Measurements from ENCODE around the gene NSUN2. TPM values are rescaled to one million over a fixed set of nuclear protein-coding genes. Genes with fewer than 3 reads are reported as not detected.

The NSUN2 gene
- total RNA-seq, 1 donor from 2014 or later, result 93.3 TPM

DNA sequence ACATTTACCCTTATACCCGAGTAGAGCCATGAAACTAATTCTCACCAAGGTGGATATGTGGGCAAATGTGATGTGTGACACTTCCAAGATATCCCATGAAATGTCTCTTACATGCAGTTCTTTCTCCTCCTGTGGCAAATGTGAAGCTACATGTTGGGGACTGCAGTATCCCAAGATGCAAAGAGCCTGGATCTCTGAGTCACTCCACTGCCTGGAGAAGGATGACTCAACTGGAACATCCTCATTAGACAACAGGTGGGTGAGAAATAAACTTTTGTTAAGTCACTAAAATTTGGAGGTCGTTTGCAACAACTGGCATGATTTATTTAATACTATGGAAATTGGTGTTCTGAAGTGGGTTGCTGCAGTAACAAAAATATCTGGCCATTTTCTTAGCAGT, 43.9 kb upstream of the NSUN2 start:
- intact Hi-C loops (cut with micrococcal nuclease), result no loop called here
- H3K4me3 Mint-ChIP-seq, result no peak overlapping the region
- POLR2A ChIA-PET, result no interaction called here
- no peaks in the 10 kb centered on the region for H3K9me3 Mint-ChIP-seq
- ATAC-seq (ENCODE audit: low read depth) (no peak), DNase-seq (no peak)
- peaks cover 5% of the 10 kb centered on the region for H3K36me3 Mint-ChIP-seq (ENCODE audit: low read depth)
- H3K27ac Mint-ChIP-seq, result no peak overlapping the region
- H3K4me1 Mint-ChIP-seq, result no peaks in the 10 kb centered on the region
- CTCF ChIA-PET, result no interaction called here
- H3K27me3 Mint-ChIP-seq, result no peaks in the 10 kb centered on the region
- TF ChIP-seq, protein P1, sequence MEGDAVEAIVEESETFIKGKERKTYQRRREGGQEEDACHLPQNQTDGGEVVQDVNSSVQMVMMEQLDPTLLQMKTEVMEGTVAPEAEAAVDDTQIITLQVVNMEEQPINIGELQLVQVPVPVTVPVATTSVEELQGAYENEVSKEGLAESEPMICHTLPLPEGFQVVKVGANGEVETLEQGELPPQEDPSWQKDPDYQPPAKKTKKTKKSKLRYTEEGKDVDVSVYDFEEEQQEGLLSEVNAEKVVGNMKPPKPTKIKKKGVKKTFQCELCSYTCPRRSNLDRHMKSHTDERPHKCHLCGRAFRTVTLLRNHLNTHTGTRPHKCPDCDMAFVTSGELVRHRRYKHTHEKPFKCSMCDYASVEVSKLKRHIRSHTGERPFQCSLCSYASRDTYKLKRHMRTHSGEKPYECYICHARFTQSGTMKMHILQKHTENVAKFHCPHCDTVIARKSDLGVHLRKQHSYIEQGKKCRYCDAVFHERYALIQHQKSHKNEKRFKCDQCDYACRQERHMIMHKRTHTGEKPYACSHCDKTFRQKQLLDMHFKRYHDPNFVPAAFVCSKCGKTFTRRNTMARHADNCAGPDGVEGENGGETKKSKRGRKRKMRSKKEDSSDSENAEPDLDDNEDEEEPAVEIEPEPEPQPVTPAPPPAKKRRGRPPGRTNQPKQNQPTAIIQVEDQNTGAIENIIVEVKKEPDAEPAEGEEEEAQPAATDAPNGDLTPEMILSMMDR (IDR thresholded peaks at IDR 0.05), result no peak

DNA sequence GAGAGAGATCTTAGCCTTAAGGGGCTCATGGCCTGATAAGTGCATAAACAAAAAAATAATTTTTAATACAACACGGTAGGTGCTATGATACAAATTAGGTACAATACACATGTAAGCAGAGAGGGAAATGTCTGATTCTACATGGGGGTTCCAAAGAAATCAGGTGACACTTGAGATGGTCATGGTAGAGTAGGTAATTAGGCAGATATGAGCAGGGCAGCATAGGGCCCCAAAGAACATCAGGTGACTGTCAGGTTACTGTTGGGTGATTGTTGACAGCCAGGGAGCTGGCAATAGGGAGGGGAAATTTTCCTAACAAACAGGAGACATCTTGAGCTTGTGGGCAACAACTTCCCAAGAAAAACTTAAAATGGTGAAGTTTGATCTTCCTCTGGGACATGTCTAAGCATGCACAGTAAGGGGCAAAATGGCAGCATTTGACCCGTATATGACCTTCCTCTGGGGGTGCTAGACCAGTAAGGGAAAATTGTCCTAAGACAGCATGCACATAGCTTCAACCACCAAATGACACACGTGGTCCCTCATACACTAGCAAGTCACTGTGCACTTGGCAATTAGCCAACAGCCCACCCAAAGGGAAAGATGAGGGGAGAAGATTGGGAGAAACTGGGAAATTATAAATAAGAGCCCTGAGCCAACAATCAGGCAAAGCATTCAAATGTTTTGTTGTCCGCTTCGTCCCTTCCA, 43.1 kb upstream of the NSUN2 start:
- TF ChIP-seq, protein P1 (IDR thresholded peaks at IDR 0.05), result no peak
- intact Hi-C loops (cut with micrococcal nuclease), result no loop called here
- Mint-ChIP-seq H3K36me3 (ENCODE audit: low read depth) (peaks cover 10% of the 10 kb centered on the region), H3K27ac (no peak overlapping the region), H3K27me3 (no peaks in the 10 kb centered on the region), H3K4me3 (no peak overlapping the region), H3K9me3 (no peaks in the 10 kb centered on the region), H3K4me1 (no peaks in the 10 kb centered on the region)
- CTCF ChIA-PET, result no interaction called here
- DNase-seq, result no peak
- no peak for ATAC-seq (ENCODE audit: low read depth)
- POLR2A ChIA-PET, result no interaction called here

DNA sequence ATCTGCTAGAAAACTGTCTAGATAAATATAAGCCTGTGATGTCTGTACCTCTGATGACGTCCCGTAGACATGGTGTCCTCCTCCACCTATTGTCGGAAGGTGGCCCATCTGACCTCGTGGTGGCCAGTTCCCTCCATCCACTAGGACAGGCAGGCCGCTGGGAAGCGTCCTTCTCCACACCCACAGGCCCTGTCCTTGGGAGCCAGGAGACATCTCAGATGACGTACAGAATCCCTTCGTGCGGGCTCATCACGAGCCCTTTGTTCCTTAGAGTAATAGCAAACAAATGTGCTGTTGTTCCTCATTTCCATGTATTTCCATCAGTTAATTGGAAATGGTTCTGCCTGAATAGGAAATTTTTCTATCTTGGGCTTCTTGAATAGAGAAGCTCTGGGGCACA, 42.0 kb upstream of the NSUN2 start:
- H3K4me3 Mint-ChIP-seq, result no peak overlapping the region
- no peak overlapping the region for H3K27ac Mint-ChIP-seq
- no peak for ATAC-seq (ENCODE audit: low read depth)
- H3K4me1 Mint-ChIP-seq, result no peaks in the 10 kb centered on the region
- peaks cover 18% of the 10 kb centered on the region for H3K36me3 Mint-ChIP-seq (ENCODE audit: low read depth)
- no peaks in the 10 kb centered on the region for H3K9me3 Mint-ChIP-seq
- TF ChIP-seq, protein P1 (IDR thresholded peaks at IDR 0.05), result no peak
- intact Hi-C loops (cut with micrococcal nuclease), result no loop called here
- H3K27me3 Mint-ChIP-seq, result no peaks in the 10 kb centered on the region
- DNase-seq, result no peak
- CTCF ChIA-PET, result no interaction called here
- POLR2A ChIA-PET, result no interaction called here

DNA sequence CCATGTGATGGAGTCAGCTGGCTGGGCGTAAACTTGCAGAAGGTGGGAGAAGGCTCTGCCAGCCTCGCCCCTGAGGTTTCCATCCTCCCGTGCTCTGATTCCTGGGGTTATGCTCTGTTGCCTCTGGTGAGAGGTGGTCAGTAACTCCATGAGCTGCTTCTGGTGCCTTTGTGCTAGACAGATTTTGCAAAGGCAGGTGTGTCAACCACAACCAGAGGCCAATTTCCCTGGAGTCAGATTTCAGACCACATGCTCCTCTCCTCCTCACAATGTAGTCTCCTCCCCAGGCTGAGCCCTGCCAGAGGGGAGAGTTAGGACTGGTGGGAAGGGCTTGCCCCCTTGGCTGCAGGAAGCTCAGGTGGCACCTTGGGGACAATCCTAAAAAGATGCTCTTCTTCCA, 41.6 kb upstream of the NSUN2 start:
- H3K27ac Mint-ChIP-seq, result no peak overlapping the region
- TF ChIP-seq, protein P1 (IDR thresholded peaks at IDR 0.05), result no peak
- ChIA-PET CTCF (no interaction called here), POLR2A (no interaction called here)
- intact Hi-C loops (cut with micrococcal nuclease), result no loop called here
- ATAC-seq (ENCODE audit: low read depth), result no peak
- DNase-seq, result no peak
- peaks cover 21% of the 10 kb centered on the region for H3K36me3 Mint-ChIP-seq (ENCODE audit: low read depth)
- H3K4me3 Mint-ChIP-seq, result no peak overlapping the region
- H3K27me3 Mint-ChIP-seq, result no peaks in the 10 kb centered on the region
- H3K9me3 Mint-ChIP-seq, result no peaks in the 10 kb centered on the region
- H3K4me1 Mint-ChIP-seq, result no peaks in the 10 kb centered on the region

DNA sequence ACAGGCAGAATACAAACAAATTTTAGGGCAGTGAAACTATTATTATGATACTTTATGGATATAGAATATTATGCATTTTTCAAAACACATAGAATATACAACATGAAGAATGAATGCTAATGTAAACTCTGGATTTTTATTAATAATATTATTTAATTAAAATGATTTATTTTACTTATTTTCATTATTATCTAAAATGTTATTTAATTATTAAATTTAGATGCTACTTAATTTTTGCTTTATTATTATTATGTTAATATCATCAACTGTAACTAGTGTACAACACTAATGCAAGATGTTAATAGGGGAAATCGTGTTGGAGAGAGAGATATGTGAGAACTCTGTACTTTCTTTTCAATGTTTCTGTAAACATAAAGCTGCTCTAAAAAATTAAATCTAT, 41.1 kb upstream of the NSUN2 start:
- H3K27ac Mint-ChIP-seq, result no peak overlapping the region
- DNase-seq (no peak), ATAC-seq (ENCODE audit: low read depth) (no peak)
- H3K4me3 Mint-ChIP-seq, result no peak overlapping the region
- POLR2A ChIA-PET, result no interaction called here
- CTCF ChIA-PET, result no interaction called here
- H3K27me3 Mint-ChIP-seq, result no peaks in the 10 kb centered on the region
- H3K9me3 Mint-ChIP-seq, result no peaks in the 10 kb centered on the region
- H3K36me3 Mint-ChIP-seq (ENCODE audit: low read depth), result peaks cover 21% of the 10 kb centered on the region
- no peaks in the 10 kb centered on the region for H3K4me1 Mint-ChIP-seq
- intact Hi-C loops (cut with micrococcal nuclease), result no loop called here
- TF ChIP-seq, protein P1 (IDR thresholded peaks at IDR 0.05), result no peak
